Measurements from ENCODE around the gene MRPL47. TPM values are rescaled to one million over a fixed set of nuclear protein-coding genes. Genes with fewer than 3 reads are reported as not detected.
A peak's percentile ranks its signal among the peaks of the same experiment; 100 is the strongest.

MRPL47 gene
- total and polyA plus RNA-seq, 2 of the 13 experiments (the other 11 are each of a cell fraction or from before 2014, with no cell fraction given) = 36.1 to 83.8 TPM

GRCh38 chr3:179653096-179653797 lies 48.8 kb upstream of the MRPL47 start (continued):
- TF ChIP-seq ZNF44 (CRISPR knock-in tag; IDR thresholded peaks at IDR 0.05) (no peak), ZNF776 (CRISPR knock-in tag; IDR thresholded peaks at IDR 0.05) (no peak), RCOR2 (CRISPR knock-in tag; IDR thresholded peaks at IDR 0.05) (no peak), HIC2 (CRISPR knock-in tag; IDR thresholded peaks at IDR 0.05; ENCODE audit: low read depth) (0 out of 2 replicates have a peak, but pooled peaks have one; percentile 23), ZNF558 (CRISPR knock-in tag; IDR thresholded peaks at IDR 0.05; ENCODE audit: borderline replicate concordance) (no peak), DBP (CRISPR knock-in tag; IDR thresholded peaks at IDR 0.05; ENCODE audit: not compliant biosample characterization) (peak; percentile 49), TRIM24 (CRISPR knock-in tag; IDR thresholded peaks at IDR 0.05) (no peak), ZNF670 (CRISPR knock-in tag; IDR thresholded peaks at IDR 0.05; ENCODE audit: borderline replicate concordance) (peak; percentile 68; the same call in 1 of the 2 replicates), ZSCAN31 (CRISPR knock-in tag; IDR thresholded peaks at IDR 0.05; ENCODE audit: low read depth) (no peak), ZNF564 (CRISPR knock-in tag; IDR thresholded peaks at IDR 0.05) (no peak), MEIS2 (CRISPR knock-in tag; IDR thresholded peaks at IDR 0.05) (no peak; the same call in 1 of the 2 replicates), MAZ (IDR thresholded peaks at IDR 0.05; ENCODE audit: borderline replicate concordance, low read depth, low read length) (no peak), MAZ (CRISPR knock-in tag; IDR thresholded peaks at IDR 0.05; ENCODE audit: low read depth) (no peak; the same call in 1 of the 2 replicates), ZNF143 (CRISPR knock-in tag; IDR thresholded peaks at IDR 0.05) (0 out of 2 replicates have a peak, but pooled peaks have one; percentile 47), ZNF354B (CRISPR knock-in tag; IDR thresholded peaks at IDR 0.05) (no peak), STAT6 (CRISPR knock-in tag; IDR thresholded peaks at IDR 0.05; ENCODE audit: borderline replicate concordance) (no peak), ZSCAN30 (CRISPR knock-in tag; IDR thresholded peaks at IDR 0.05) (no peak), PBX3 (CRISPR knock-in tag; IDR thresholded peaks at IDR 0.05; ENCODE audit: borderline replicate concordance) (no peak), ZNF225 (CRISPR knock-in tag; IDR thresholded peaks at IDR 0.05) (peak; percentile 60; the same call in 1 of the 2 replicates), ETV6 (CRISPR knock-in tag; conservative IDR thresholded peaks at IDR 0.05) (no peak), TGIF2 (CRISPR knock-in tag; IDR thresholded peaks at IDR 0.05) (no peak; the same call in 1 of the 2 replicates), SALL1 (CRISPR knock-in tag; IDR thresholded peaks at IDR 0.05) (peak; percentile 55), ZNF577 (CRISPR knock-in tag; IDR thresholded peaks at IDR 0.05; ENCODE audit: borderline replicate concordance, low read depth) (no peak)
